Caki2 (cell line): ENCODE results near the gene HSD17B10. TPM values are rescaled to one million over a fixed set of nuclear protein-coding genes. Genes with fewer than 3 reads are reported as not detected.
"Not testable (repeated sequence)": the region's sequence is repeated elsewhere in the genome, so short reads cannot be mapped to it uniquely, and the experiment has no call there.

Experiments used
- DNase-seq: peaks from one replicate; pipeline ENCODE4 v3.0.0-alpha.2; 2015; ENCODE audit warnings: low read depth
- in situ Hi-C: cut with HindIII; loops from 2 replicates; pipeline ENCODE4 v1.10.0; 2016; ENCODE audit warnings: low sequenced_read_pairs, low pct_unique_long_range_greater_than_20kb, mixed read lengths
- total RNA-seq: library from RNA; depleted of rRNA; stranded (reverse); fragments of >200 nt; shearing (Covaris generic); gene quantifications from 2 replicates; pipeline ENCODE4 v1.2.3, GENCODE V29; 2014; ENCODE audit warnings: low replicate concordance; rRNA removed

HSD17B10 gene
- 133 and 141 TPM in 2 replicates for total RNA-seq

DNA sequence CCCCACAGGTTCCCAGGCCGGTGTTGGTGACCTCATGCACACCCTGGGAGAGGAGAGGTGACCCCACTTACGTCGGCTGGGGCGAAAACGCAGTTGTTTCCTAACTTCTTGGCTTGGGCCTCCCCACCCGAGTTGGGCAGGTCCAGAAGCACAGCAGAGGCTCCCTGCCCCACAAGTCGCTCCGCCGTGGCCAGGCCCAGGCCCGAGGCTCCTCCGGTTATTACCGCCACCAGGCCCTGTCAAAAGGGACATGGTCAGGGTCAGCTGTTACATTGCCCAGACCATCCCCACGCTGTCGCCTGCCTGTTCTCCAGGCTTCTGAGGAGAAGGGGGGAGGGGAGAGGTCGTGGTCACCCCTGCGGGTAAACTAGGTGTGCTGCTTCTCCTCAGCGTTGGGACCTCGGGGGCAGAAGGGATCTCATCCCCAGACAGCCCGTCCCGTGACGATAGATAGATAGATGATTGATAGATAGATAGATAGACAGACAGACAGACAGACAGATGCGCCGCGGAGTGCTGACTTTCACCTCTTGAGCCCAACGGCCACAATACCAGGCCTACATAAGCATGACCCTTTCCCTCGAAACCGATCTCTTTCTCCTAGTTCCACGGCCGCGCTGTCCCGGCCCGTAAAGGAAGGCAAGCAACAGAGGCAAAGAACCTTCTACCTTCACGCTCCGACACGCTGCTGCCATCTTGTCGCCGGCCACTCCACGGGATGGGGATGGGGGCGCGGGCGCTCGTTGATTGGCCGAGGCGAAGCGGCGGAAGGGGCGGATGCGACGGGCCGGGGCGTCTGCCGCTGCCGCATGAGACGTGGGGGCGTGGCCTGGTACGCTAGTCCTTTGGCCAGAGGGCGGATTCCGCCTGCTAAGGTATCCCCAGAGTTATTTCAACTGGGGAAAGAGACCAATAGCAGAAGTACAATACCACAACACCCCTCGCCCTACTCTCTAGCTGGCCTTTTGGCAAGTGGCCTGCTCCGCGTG lies at the start of gene HSD17B10:
TSS of gene HSD17B10 (minus strand) at position 720 of the 989 bp plus-strand sequence. CDS start at position 695, 25 bp downstream.
- in situ Hi-C loops = no loop called here
- DNase-seq = peak; percentile 73

DNA sequence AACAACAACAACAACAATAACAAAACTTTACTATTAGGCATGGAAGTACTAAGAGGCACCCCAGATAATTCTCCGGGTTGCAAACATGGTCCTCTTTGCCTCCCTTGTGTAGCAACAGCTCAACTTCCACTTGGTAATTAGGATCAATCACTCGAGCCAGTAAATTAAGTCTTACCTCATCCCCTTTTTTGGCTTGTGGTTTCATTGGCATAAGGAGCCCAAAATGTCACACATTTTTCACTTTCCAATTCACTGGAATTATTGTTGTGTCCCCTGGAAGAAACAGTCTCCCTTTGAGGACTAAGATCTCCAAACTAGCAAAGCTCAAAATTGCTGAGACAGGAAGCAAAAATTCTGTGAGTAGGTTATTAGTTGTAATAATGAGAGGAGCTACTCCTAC lies 49.2 kb upstream of the HSD17B10 start:
- in situ Hi-C loops = no loop called here
- DNase-seq = no peak

DNA sequence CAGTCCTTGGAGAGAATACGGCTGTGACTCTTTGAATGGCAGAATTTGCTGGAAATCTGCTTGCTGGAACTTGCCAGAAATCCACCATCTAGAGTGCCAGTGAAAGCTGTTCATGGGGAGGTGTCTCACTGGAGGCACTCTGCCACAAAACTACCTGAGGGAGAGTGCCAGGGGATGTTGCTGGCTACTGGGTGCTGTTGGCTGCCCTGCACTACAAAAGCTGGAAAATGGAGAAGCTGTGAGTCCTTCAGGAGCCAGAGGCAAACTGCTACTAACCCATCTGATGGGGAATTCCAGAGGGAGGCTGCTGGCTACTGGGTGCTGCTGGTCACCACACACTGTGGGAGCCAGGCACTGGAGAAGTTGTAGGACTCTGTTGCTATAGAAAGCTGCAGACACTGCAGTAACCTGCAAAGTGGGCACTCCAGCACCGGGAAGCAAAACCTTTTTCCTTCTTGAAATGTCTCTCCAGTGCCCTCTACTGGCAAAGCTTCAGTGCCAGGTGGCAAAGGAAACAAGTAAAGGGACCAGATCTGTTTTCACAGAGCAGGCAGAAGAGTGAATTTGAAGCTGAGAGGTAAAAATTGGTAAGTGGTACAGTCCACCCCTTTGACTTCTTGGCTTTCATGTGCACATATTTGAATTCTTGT lies 47.8 kb upstream of the HSD17B10 start:
- DNase-seq = peak; percentile 45
- in situ Hi-C loops = no loop called here

DNA sequence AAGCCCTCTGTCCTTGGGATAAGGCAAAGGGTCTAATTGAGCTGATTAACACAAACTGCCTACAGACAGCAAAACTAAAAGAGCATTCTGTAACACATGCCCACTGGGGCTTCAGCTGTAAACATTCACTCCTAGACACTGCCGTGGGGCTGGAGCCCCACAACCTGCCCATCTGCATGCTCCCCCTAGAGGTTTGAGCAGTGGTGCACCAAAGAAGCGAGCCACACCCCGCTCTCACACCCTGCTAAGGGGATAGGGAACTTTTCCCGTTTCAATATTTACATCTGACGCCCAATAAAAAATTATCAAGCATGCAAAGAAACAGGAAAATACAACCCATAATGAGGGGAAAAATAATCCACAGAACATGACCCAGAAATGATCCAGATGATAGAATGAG lies 46.9 kb upstream of the HSD17B10 start:
- DNase-seq = no peak
- in situ Hi-C loops = no loop called here

DNA sequence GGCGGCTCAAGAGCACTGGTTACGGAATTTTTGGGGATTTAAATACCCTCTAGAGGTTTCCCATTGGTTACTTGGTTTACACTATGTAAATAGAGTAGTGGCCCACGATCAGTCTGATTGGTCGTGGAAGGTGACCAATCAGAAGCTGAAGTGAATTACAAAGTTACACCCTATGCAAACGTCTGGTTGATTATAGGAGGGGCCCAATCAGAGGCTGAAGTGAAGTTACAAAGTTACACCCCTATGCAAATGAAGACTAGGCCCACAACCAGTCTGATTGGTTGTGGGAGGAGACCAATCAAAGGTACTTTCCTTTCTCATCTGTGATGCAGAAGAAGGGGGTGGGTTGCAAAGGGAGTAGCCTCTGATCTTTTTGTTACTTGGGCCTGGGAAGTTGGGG lies 45.1 kb upstream of the HSD17B10 start:
- in situ Hi-C loops = no loop called here
- peak; percentile 90 for DNase-seq

DNA sequence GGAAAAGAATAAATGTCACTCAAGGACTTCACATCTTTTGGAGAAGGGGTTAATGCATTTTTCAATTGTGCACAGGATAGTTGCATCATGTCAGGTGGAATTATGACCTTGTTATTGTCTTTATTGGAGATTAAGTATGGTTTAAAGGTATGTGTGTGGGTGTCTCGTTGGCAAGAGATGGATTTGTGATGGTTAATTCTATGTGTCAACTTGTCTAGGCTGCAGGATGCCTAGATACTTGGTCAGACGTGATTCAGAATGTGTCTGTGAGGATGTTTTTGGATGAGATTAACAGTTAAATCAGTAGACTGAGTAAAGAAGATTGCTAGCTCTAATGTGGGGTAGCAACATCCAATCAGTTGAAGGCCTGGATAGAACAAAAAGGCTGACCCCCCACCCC lies 42.2 kb upstream of the HSD17B10 start:
- no peak for DNase-seq

DNA sequence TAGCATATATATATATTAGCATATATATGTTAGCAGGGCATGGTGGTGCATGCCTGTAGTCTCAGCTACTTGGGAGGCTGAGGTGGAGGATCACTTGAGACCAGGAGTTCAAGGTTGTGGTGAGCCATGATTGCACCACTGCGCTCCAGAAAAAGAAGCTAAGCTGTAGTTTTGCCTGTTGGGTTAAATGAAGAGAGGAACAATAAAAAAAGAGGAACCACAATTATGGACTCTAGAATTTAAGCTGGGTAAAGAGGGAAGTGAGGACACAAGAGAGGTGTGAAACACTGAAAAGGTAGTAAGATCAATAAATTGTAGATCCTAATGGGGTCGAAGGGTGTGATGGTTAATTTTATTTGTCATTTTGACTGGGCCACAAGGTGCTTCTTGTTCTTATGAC lies 40.5 kb upstream of the HSD17B10 start:
- DNase-seq = no peak
- in situ Hi-C loops = no loop called here

More for the DNA sequence above, 42.2 kb upstream of the HSD17B10 start:
- in situ Hi-C loops = no loop called here

DNA sequence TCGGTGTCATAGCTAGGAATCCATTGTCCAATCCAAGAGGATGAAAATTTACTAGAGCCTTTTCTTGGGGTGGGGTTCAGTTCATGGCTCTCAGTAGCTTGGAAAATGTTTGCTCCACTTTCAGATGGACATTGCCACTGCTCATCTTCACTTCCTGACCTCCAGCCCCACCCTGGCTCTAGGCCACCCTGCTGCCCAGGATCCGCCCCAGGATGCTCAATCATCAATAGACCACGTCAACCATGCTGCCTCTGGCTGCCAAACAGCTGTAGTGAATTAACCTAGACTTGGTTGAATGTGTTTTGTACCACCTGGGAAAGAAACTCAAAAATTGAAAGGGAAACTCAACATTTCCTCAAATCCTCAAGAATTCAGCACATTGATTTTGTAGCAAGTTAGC lies 37.2 kb upstream of the HSD17B10 start:
- in situ Hi-C loops = no loop called here
- DNase-seq = no peak

DNA sequence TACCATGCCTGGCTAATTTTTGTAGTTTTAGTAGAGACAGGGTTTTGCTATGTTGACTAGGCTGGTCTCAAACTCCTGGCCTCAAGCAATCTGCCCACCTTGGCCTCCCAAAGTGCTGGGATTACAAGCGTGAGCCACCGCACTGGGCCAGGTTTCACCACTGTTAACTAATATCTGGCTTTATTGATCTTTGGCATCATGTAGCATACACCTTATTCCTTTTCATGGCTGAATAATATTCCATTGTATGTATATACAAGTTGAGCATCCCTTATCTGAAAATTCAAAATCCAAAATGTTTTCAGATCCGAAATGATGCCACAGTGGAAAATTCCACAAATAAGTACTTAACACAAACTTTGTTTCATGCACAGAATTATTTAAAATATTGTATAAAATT lies 34.5 kb upstream of the HSD17B10 start:
- DNase-seq, in situ Hi-C loops: not testable (repeated sequence)

DNA sequence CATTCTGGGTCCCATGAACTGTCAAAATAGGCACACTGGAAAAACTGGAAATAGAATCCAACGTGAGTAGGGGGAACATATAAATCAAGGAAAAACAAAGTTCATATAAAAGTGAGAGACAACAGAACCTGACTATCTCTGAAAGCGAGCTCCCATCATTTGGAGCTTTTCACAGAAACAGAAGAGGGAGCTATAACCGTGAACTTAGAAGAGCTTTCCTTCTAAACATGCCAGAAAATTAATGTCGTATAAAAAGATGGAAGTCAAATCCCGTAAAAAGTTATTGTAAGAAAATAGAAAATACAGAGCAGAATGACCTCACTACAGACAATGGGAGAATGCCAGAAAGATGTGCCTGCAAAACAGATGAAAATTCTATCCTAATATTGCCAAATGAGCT lies 23.9 kb upstream of the HSD17B10 start:
- in situ Hi-C loops = no loop called here
- no peak for DNase-seq

DNA sequence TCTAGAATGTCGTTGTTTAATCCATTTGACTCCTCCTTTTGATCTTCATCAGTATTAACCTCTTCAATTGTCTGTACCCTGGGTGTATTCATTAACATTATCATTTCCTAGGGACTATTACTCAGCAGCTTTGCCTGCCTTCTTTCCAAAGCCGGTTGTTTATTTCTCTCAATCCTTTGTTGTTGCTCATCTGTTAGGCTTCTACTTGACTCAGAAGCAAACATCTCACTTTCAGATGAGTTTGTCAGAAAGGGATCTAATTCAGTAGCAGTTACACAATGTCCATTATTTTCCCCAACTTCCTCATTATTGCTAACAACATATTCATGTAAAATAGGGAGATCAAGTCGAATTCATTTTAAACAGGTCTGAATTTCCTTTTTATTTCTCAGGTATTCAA lies 22.1 kb upstream of the HSD17B10 start:
- in situ Hi-C loops = no loop called here
- DNase-seq = peak; percentile 24

DNA sequence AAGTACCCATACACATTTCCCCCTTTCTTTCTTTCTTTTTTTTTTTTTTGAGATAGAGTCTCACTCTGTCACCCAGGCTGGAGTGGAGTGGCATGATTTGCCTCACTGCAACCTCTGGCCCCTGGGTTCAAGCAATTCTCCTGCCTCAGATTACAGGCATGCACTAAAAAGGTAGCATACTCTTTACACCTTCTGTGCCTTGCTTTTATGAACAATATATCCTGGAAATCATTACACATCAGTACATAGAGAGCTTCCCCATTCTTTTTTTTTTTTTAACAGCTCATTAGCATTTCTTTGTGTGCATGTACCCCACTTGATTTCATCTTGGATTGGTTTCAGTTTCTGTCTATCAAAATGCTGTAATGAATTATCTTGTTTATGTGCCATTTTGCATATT lies 18.6 kb upstream of the HSD17B10 start:
- DNase-seq = no peak
- in situ Hi-C loops = no loop called here

DNA sequence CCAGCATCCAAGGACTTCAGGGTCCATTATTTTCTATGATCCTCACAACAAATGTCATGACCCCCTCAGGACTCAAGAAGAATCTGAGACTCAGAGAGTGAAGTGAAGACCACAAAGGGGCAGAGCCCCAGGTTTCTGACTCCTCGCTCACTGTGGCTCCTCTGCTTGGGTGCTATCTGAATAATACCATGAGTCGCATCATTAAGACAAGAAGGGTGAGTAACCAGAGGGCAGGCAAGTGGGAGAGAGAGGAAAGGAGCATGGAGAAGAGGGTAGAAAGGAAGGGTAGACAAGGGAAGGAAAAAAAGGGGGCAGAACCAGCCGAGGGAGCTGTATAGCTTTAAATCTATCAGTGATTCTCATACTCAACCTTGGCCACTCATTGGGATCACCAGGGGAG lies 15.5 kb upstream of the HSD17B10 start:
- in situ Hi-C loops = no loop called here
- no peak for DNase-seq

DNA sequence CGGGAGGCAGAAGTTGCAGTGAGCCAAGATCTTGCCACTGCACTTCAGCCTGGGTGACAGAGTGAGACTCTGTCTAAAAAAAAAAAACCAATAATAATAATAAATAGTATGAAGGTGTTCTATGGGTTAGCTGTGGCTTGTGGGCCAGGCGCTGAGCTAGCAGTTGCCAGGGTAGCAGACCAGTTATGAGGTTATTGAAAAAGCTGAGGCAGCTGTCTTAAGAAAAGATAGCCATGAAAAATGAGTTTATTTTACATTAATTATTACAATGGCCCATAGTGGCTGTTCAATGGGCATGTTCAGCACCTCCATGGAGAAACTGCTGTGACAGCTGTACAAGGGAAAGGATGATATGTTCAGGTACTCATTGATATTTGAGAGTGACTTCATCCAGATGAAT lies 13.3 kb upstream of the HSD17B10 start:
- DNase-seq = no peak
- in situ Hi-C loops = no loop called here

DNA sequence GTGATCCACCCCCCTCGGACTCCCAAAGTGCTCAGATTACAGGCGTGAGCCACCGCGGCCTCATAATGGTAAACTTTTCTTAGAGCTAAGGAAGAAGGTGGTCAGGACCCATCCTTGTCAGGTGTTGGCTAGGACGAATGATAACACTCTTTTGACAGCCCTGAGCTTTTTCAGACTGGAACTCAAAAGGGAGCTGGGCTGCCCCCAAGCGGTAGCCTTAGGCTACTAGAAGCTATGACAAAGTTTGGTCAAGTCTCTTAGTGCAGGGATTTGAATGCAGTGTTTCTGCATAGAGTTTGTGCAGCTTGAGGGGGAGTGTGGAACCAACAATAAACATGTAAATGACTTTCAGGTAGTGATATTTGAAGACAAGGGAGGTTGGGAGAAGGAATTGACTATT lies 11.8 kb upstream of the HSD17B10 start:
- in situ Hi-C loops = no loop called here
- DNase-seq = no peak

DNA sequence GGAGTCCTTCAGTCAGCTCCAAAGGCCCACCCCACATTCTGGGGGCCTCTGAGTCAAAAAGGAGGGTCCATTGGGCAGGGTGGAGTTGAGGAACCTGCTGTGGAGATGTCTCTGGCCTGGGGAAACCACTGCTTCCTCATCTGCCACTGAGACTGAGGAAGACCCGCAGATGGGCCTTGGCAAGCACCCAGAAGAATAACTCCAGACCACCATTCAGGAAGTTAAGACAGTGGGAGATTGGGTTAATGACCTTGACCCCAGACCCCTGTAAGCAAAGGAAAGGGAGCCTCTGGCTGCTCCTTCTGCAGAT lies 8.1 kb upstream of the HSD17B10 start:
- DNase-seq = no peak
- in situ Hi-C loops = no loop called here

DNA sequence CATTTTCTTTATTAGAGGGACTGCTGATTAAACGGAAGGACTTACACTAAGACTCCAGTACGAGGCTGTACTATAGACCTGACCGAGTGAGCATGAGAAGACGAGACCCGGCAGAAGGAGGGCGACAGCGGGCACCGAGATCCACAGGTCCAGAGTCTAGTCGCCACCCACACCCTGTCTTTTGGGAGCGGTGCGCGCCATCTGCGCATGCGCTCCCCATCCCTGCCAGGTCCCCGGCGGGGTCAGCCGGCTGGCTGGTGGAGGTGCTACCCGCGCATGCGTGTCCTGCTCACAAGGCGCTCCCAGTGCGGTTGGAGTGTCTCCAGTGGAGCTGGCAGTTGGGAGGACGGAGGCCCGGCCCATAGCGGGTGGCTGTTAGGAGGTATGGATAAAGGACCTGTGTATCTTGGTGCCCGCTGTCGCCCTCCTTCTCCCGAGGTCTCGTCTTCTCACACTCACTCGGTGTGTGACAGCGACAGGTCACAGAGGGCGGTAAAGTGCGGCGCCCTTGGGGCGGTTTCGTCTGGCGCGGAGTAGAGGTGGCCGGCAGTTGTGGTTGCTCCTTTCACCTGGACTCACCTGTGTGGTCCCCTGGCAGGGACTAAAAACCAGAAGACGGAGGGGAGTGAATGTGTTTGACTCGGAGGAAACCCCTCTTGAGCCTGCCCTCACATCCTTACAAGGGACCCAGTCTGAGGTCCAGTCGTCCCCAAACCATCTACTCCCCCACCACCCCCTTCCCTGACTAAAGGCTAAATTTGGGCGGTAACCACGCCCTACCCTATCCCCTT lies 7.6 kb upstream of the HSD17B10 start:
- in situ Hi-C loops = no loop called here
- peak; percentile 77 for DNase-seq

DNA sequence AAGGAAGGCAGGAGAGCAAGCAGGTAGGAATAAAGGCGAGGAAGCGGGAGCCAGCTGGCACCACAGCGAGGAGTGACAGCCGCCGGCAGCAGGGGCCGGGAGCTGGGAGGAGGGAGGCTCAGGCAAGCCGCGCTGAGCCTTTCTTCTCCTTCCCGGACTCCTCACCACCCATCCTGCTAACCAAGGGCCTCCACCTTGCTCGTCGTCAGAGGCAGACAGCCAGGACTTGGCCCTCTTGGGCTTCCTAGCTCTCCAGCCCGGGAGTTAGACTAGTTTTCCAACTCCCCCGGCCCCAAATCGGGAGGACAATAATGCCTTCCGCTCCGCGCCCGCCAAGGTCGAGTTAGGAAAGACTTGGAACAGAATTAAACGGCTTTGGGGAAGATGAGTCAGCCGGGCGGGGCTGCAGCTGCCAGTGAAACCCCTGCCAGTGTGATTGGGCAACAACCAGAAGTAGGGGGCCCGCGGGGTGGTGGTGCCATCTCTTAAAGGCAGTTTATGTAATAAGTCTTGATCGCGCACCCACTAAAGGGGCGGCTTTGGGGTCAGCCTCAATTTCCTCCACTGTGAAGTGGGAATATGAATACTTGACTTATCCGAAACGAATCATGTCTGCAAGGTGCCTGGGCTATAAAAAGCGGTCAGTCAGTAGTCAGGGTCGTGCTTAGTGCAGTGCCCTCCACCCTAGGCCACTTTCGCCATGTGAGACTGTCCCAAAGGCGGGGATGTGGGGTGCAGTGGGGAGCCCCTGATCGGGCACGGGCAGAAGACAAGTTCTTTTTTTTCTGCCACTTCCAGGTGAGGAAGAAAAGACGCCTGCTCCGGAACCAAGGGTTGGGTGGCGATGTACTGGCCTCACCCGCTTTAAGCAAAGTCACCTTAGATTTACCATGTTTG lies 6.7 kb upstream of the HSD17B10 start:
- in situ Hi-C loops = no loop called here
- peak; percentile 19 for DNase-seq
